Keratinocyte (primary cell): Measurements from ENCODE around the gene TUFT1. TPM values are rescaled to one million over a fixed set of nuclear protein-coding genes. Genes with fewer than 3 reads are reported as not detected.

Experiments
- DNase-seq: peaks from one replicate; pipeline ENCODE4 v3.0.0-alpha.2; 2011; ENCODE audit warnings: low read depth, missing footprints, low spot score
- FAIRE-seq: peaks from 2 replicates; lab custom pipeline; 2011; peaks lifted over from hg19 to GRCh38; lab: Jason Lieb, UNC
- H2AFZ ChIP-seq: 2 replicates; pipeline ENCODE4 v1.6.0; 2012; ENCODE audit warnings: low read length, control low read depth, inconsistent platforms; ENCODE audit not compliant: control insufficient read depth
- H3K27ac ChIP-seq: 2 replicates; pipeline ENCODE4 v1.5.1; 2011; ENCODE audit warnings: low read length; ENCODE audit not compliant: control insufficient read depth, insufficient read depth
- H3K27me3 ChIP-seq: 3 replicates; pipeline ENCODE4 v1.6.0; 2011; ENCODE audit warnings: low read length; ENCODE audit not compliant: control insufficient read depth, insufficient read depth; ENCODE audit errors: extremely low read depth
- H3K36me3 ChIP-seq, 2 experiments: 2 replicates in 1 of 2; 3 replicates in 1 of 2; pipeline ENCODE4 v1.5.1; 2011; ENCODE audit warnings: low read length in 2 of 2, mild to moderate bottlenecking in 1 of 2; ENCODE audit not compliant: control insufficient read depth in 2 of 2, insufficient read depth in 2 of 2; ENCODE audit errors: extremely low read depth in 1 of 2
- H3K4me1 ChIP-seq: 3 replicates; pipeline ENCODE4 v1.5.1; 2011; ENCODE audit warnings: low read length; ENCODE audit not compliant: control insufficient read depth, insufficient read depth; ENCODE audit errors: extremely low read depth
- H3K4me2 ChIP-seq: 3 replicates; pipeline ENCODE4 v1.6.0; 2011; ENCODE audit warnings: low read depth, low read length; ENCODE audit not compliant: control insufficient read depth, insufficient read depth; ENCODE audit errors: extremely low read depth
- H3K4me3 ChIP-seq, 3 experiments: fragments of 200-600 bp in 1 of 3; sonication (generic) in 1 of 3; 2 replicates in 2 of 3; 3 replicates in 1 of 3; pipeline ENCODE4 v1.5.1; 2011 to 2016; ENCODE audit warnings: low read length in 3 of 3, mild to moderate bottlenecking in 3 of 3, control low read depth in 2 of 3, inconsistent platforms in 1 of 3, low read depth in 1 of 3, mixed read lengths in 1 of 3, mixed run types in 1 of 3, moderate library complexity in 1 of 3; ENCODE audit not compliant: control insufficient read depth in 2 of 3, insufficient read depth in 2 of 3; ENCODE audit errors: extremely low read depth in 1 of 3
- H3K79me2 ChIP-seq: 2 replicates; pipeline ENCODE4 v1.6.0; 2012; ENCODE audit warnings: low read length; ENCODE audit not compliant: control insufficient read depth, insufficient read depth
- H3K9ac ChIP-seq: 3 replicates; pipeline ENCODE4 v1.6.0; 2011; ENCODE audit warnings: low read length; ENCODE audit not compliant: control insufficient read depth, insufficient read depth; ENCODE audit errors: extremely low read depth
- H3K9me1 ChIP-seq: 3 replicates; pipeline ENCODE4 v1.6.0; 2011; ENCODE audit warnings: low read length; ENCODE audit not compliant: control insufficient read depth, insufficient read depth; ENCODE audit errors: extremely low read depth
- H3K9me3 ChIP-seq: 2 replicates; pipeline ENCODE4 v1.5.1; 2012; ENCODE audit warnings: low read depth, low read length; ENCODE audit not compliant: control insufficient read depth
- H4K20me1 ChIP-seq: 3 replicates; pipeline ENCODE4 v1.6.0; 2011; ENCODE audit warnings: low read length; ENCODE audit not compliant: control insufficient read depth, insufficient read depth; ENCODE audit errors: extremely low read depth
- CTCF ChIP-seq, 3 experiments: IDR thresholded peaks in 1 of 3; conservative IDR thresholded peaks in 1 of 3; optimal IDR thresholded peaks in 1 of 3; 2 replicates in 2 of 3; 3 replicates in 1 of 3; pipeline versions ENCODE3 to v1.5.1; 2011; ENCODE audit warnings: low read length in 3 of 3, mild to moderate bottlenecking in 3 of 3, moderate library complexity in 2 of 3, control low read depth in 1 of 3, inconsistent platforms in 1 of 3; ENCODE audit not compliant: insufficient read depth in 2 of 3; ENCODE audit errors: extremely low read depth in 1 of 3
- EZH2 ChIP-seq: IDR thresholded peaks from one replicate; pipeline ENCODE4 v1.6.1; 2012; ENCODE audit warnings: inconsistent platforms, mild to moderate bottlenecking, low read length, moderate library complexity
- dilution Hi-C: fragments of 300-500 bp; cut with MboI; formaldehyde crosslinking; loops from one replicate; pipeline ENCODE4 v1.7.0; 2020; ENCODE audit warnings: low sequenced_read_pairs; ENCODE audit not compliant: extremely low pct_ligation_motif_present
- polyA plus RNA-seq, 5 experiments: library from polyadenylated mRNA; depleted of rRNA in 3 of 5; stranded (reverse) in 3 of 5; stranded (forward) in 1 of 5; unstranded in 1 of 5; fragments of >200 nt; gene quantifications; 1 replicate in 1 of 5; 2 replicates in 3 of 5; 3 replicates in 1 of 5; pipeline versions ENCODE4 v1.2.1 to v1.2.3, GENCODE V29; 2011 to 2012; ENCODE audit warnings: missing spikeins in 2 of 5, low read depth in 1 of 5, low replicate concordance in 1 of 5

The TUFT1 gene
- polyA plus RNA-seq, 1 donor (not counting 4 experiments of a cell fraction or from before 2014, with no cell fraction given): 70.0 TPM

- DNase-seq: no peak
- Histone ChIP-seq H3K4me1 (peaks cover 30% of the 10 kb centered on the region), H3K36me3 (no peaks in the 10 kb centered on the region), H3K9ac (no peak overlapping the region), H3K4me3 (no peak overlapping the region), H3K9me1 (no peaks in the 10 kb centered on the region), H2AFZ (no peak overlapping the region), H3K27ac (no peak overlapping the region), H4K20me1 (no peaks in the 10 kb centered on the region), H3K4me2 (peak overlapping the region; percentile 18), H3K79me2 (no peaks in the 10 kb centered on the region), H3K9me3 (no peaks in the 10 kb centered on the region), H3K27me3 (no peaks in the 10 kb centered on the region)
- dilution Hi-C loops: no loop called here
- no peak for FAIRE-seq
- TF ChIP-seq CTCF (optimal IDR thresholded peaks at IDR 0.05 in 1 of 3, IDR thresholded peaks at IDR 0.05 in 1 of 3, conservative IDR thresholded peaks at IDR 0.05 in 1 of 3; ENCODE audit: extremely low read depth in 1 of 3, insufficient read depth in 2 of 3, low read length in 3 of 3) (no peak), EZH2 (no peak)
Measured at GRCh38 chr1:151606857-151607256, 66.7 kb downstream of the TUFT1 start.

- Histone ChIP-seq H3K4me3 (no peak overlapping the region), H3K27ac (no peak overlapping the region), H3K4me1 (peaks cover 33% of the 10 kb centered on the region), H3K27me3 (no peaks in the 10 kb centered on the region), H3K79me2 (peaks cover 14% of the 10 kb centered on the region), H3K9me3 (no peaks in the 10 kb centered on the region), H4K20me1 (no peaks in the 10 kb centered on the region), H3K9me1 (no peaks in the 10 kb centered on the region), H3K9ac (no peak overlapping the region), H3K36me3 (no peaks in the 10 kb centered on the region), H2AFZ (no peak overlapping the region), H3K4me2 (no peak overlapping the region)
- no peak for TF ChIP-seq EZH2
- TF ChIP-seq CTCF (optimal IDR thresholded peaks at IDR 0.05 in 1 of 3, IDR thresholded peaks at IDR 0.05 in 1 of 3, conservative IDR thresholded peaks at IDR 0.05 in 1 of 3; ENCODE audit: extremely low read depth in 1 of 3, insufficient read depth in 2 of 3, low read length in 3 of 3): no peak
- DNase-seq (no peak), FAIRE-seq (no peak)
- dilution Hi-C loops: no loop called here
Measured at GRCh38 chr1:151610142-151610541, 70.0 kb downstream of the TUFT1 start.
